ENCODE data around the gene CRISPLD2. TPM values are rescaled to one million over a fixed set of nuclear protein-coding genes. Genes with fewer than 3 reads are reported as not detected.

The CRISPLD2 gene
- total RNA-seq, 1 donor, result 0.99 TPM

- no peak overlapping the region for H3K4me3 ChIP-seq (ENCODE audit: low read depth, low read length)
- TF ChIP-seq, protein P1, sequence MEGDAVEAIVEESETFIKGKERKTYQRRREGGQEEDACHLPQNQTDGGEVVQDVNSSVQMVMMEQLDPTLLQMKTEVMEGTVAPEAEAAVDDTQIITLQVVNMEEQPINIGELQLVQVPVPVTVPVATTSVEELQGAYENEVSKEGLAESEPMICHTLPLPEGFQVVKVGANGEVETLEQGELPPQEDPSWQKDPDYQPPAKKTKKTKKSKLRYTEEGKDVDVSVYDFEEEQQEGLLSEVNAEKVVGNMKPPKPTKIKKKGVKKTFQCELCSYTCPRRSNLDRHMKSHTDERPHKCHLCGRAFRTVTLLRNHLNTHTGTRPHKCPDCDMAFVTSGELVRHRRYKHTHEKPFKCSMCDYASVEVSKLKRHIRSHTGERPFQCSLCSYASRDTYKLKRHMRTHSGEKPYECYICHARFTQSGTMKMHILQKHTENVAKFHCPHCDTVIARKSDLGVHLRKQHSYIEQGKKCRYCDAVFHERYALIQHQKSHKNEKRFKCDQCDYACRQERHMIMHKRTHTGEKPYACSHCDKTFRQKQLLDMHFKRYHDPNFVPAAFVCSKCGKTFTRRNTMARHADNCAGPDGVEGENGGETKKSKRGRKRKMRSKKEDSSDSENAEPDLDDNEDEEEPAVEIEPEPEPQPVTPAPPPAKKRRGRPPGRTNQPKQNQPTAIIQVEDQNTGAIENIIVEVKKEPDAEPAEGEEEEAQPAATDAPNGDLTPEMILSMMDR (IDR thresholded peaks at IDR 0.05; ENCODE audit: insufficient read depth, low read length), result no peak
- peak; percentile 38 for DNase-seq (ENCODE audit: low read depth)
These were observed 102.8 kb downstream of the CRISPLD2 start for GRCh38 chr16:84922351-84923120.

- DNase-seq (ENCODE audit: low read depth), result no peak
- TF ChIP-seq, protein P1 (IDR thresholded peaks at IDR 0.05; ENCODE audit: insufficient read depth, low read length), result no peak
- H3K4me3 ChIP-seq (ENCODE audit: low read depth, low read length), result no peak overlapping the region
These were observed 104.7 kb downstream of the CRISPLD2 start for GRCh38 chr16:84924331-84925091.

GRCh38 chr16:84925092-84925772 lies 105.4 kb downstream of the CRISPLD2 start:
- peak; percentile 34 for DNase-seq (ENCODE audit: low read depth)
- TF ChIP-seq, protein P1 (IDR thresholded peaks at IDR 0.05; ENCODE audit: insufficient read depth, low read length), result peak; percentile 79
- no peak overlapping the region for H3K4me3 ChIP-seq (ENCODE audit: low read depth, low read length)

- no peak for DNase-seq (ENCODE audit: low read depth)
- TF ChIP-seq, protein P1 (IDR thresholded peaks at IDR 0.05; ENCODE audit: insufficient read depth, low read length), result no peak
- H3K4me3 ChIP-seq (ENCODE audit: low read depth, low read length), result no peak overlapping the region
These were observed 106.1 kb downstream of the CRISPLD2 start for GRCh38 chr16:84925773-84926372.

GRCh38 chr16:84926462-84926861 lies 106.7 kb downstream of the CRISPLD2 start:
- TF ChIP-seq, protein P1 (IDR thresholded peaks at IDR 0.05; ENCODE audit: insufficient read depth, low read length), result no peak
- DNase-seq (ENCODE audit: low read depth), result no peak
- H3K4me3 ChIP-seq (ENCODE audit: low read depth, low read length), result no peak overlapping the region
